Fibroblast of lung (primary cell): ENCODE data around the gene DGKZ. TPM values are rescaled to one million over a fixed set of nuclear protein-coding genes. Genes with fewer than 3 reads are reported as not detected.
A peak's percentile ranks its signal among the peaks of the same experiment; 100 is the strongest.

Experiments
- DNase-seq, 2 donors: peaks; one replicate each; pipeline versions ENCODE4 v3.0.0 to v3.0.0-alpha.2; 2010; ENCODE audit warnings: low read depth in 2 of 2
- H2AFZ ChIP-seq: 2 replicates; pipeline ENCODE4 v1.5.1; 2012; ENCODE audit warnings: low read length, control low read depth, inconsistent platforms
- H3K27ac ChIP-seq: 2 replicates; pipeline ENCODE4 v1.5.1; 2011; ENCODE audit warnings: low read length, control low read depth; ENCODE audit not compliant: insufficient read depth
- H3K27me3 ChIP-seq: 2 replicates; pipeline ENCODE4 v1.5.1; 2011; ENCODE audit warnings: mild to moderate bottlenecking, low read length; ENCODE audit not compliant: control insufficient read depth, insufficient read depth
- H3K36me3 ChIP-seq: 2 replicates; pipeline ENCODE4 v1.5.1; 2011; ENCODE audit warnings: low read length; ENCODE audit not compliant: control insufficient read depth, insufficient read depth
- H3K4me1 ChIP-seq: 2 replicates; pipeline ENCODE4 v1.5.1; 2011; ENCODE audit warnings: low read length; ENCODE audit not compliant: control insufficient read depth, insufficient read depth; ENCODE audit errors: extremely low read depth
- H3K4me2 ChIP-seq: 2 replicates; pipeline ENCODE4 v1.5.1; 2011; ENCODE audit warnings: low read length, control low read depth; ENCODE audit not compliant: insufficient read depth; ENCODE audit errors: extremely low read depth
- H3K4me3 ChIP-seq, 4 experiments: fragments of 200-600 bp in 1 of 4; sonication (generic) in 1 of 4; replicated peaks in 1 of 4; 2 replicates each; pipeline ENCODE4 v1.5.1; 2011 to 2016; ENCODE audit warnings: low read length in 4 of 4, low read depth in 3 of 4, mild to moderate bottlenecking in 3 of 4, control low read depth in 2 of 4, inconsistent platforms in 1 of 4, mixed read lengths in 1 of 4; ENCODE audit not compliant: insufficient read depth in 1 of 4; ENCODE audit errors: control extremely low read depth in 1 of 4
- H3K79me2 ChIP-seq: 2 replicates; pipeline ENCODE4 v1.5.1; 2012; ENCODE audit warnings: mild to moderate bottlenecking, low read length, inconsistent platforms; ENCODE audit not compliant: control insufficient read depth, insufficient read depth
- H3K9ac ChIP-seq: 2 replicates; pipeline ENCODE4 v1.5.1; 2011; ENCODE audit warnings: mild to moderate bottlenecking, low read length, control low read depth; ENCODE audit not compliant: insufficient read depth
- H3K9me3 ChIP-seq: 2 replicates; pipeline ENCODE4 v1.5.1; 2012; ENCODE audit warnings: low read depth, low read length; ENCODE audit not compliant: control insufficient read depth, insufficient read depth
- H4K20me1 ChIP-seq: 2 replicates; pipeline ENCODE4 v1.5.1; 2011; ENCODE audit warnings: low read length; ENCODE audit not compliant: control insufficient read depth, insufficient read depth; ENCODE audit errors: extremely low read depth
- EZH2 ChIP-seq: IDR thresholded peaks from 2 replicates; pipeline ENCODE4 v1.5.1; 2012; ENCODE audit warnings: low read length, control low read depth, mild to moderate bottlenecking; ENCODE audit errors: missing control alignments
- polyA plus RNA-seq, 2 donors: library from polyadenylated mRNA; depleted of rRNA in 1 of 2; stranded (reverse) in 1 of 2; unstranded in 1 of 2; fragments of >200 nt; gene quantifications; 2 replicates each; pipeline ENCODE4 v1.2.1, GENCODE V29; 2011 to 2012; ENCODE audit warnings: missing spikeins in 1 of 2
- total RNA-seq: library from RNA; depleted of rRNA; stranded (reverse); fragments of >200 nt; gene quantifications from 2 replicates; pipeline ENCODE4 v1.2.1, GENCODE V29; 2014
- TF ChIP-seq, protein P1 (sequence below), 2 donors: IDR thresholded peaks in 1 of 2; conservative IDR thresholded peaks in 1 of 2; 1 replicate in 1 of 2; 2 replicates in 1 of 2; pipeline ENCODE4 v1.5.1; 2011 to 2012; ENCODE audit warnings: low read length in 2 of 2, control low read depth in 1 of 2, inconsistent platforms in 1 of 2, low read depth in 1 of 2, mild to moderate bottlenecking in 1 of 2

Gene DGKZ
- total and polyA plus RNA-seq, 2 donors (not counting 1 experiment from before 2014, with no cell fraction given), result 16.4 to 35.5 TPM

DNA sequence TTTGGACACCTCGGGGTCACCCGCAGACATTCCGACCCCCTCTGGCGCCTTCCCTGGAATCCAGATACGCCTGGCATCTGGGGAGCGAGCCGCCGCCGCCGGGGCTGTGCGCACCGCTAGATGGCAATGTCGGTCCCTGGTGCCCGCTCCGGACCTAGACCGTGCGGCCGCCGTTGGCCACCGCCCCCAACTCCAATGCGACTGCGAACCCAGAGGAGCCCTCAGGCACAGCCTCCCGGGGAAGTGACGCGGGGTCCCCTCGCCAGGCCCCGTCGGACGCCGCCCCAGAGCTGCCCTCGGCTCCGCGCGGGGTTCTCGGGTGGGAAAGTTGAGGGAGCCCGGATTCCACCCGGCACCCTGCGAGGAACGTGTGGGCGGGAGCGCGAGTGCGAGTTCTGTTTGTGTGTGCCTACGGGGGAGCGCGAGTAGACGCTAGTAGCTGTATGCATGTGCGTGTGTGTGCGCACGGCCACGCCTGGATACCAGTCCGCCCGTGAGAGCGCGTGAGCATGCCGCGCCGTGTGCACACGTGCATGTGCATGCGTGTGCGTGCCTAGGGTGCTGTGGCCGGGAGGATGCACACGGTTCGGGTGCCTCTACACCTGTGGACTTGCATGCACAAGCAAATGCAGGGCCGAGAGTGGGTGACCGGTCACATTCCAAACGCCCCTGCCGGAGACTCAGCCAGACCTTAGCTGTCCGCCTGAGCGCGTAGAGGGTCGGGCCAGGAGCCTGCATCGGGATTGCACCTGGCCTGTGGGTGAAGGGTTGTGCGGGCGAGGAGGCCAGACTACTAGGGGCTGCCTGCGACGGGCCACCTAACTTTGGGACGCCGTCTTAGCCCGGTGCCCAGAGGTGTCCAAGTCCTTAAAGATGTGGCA lies 42.4 kb downstream of the DGKZ start:
- no peak overlapping the region for H2AFZ ChIP-seq
- H4K20me1 ChIP-seq, result peaks cover 1% of the 10 kb centered on the region
- H3K27ac ChIP-seq, result no peak overlapping the region
- TF ChIP-seq, protein P1, sequence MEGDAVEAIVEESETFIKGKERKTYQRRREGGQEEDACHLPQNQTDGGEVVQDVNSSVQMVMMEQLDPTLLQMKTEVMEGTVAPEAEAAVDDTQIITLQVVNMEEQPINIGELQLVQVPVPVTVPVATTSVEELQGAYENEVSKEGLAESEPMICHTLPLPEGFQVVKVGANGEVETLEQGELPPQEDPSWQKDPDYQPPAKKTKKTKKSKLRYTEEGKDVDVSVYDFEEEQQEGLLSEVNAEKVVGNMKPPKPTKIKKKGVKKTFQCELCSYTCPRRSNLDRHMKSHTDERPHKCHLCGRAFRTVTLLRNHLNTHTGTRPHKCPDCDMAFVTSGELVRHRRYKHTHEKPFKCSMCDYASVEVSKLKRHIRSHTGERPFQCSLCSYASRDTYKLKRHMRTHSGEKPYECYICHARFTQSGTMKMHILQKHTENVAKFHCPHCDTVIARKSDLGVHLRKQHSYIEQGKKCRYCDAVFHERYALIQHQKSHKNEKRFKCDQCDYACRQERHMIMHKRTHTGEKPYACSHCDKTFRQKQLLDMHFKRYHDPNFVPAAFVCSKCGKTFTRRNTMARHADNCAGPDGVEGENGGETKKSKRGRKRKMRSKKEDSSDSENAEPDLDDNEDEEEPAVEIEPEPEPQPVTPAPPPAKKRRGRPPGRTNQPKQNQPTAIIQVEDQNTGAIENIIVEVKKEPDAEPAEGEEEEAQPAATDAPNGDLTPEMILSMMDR (conservative IDR thresholded peaks at IDR 0.05 in 1 of 2, IDR thresholded peaks at IDR 0.05 in 1 of 2; ENCODE audit: low read depth in 1 of 2, low read length in 2 of 2), result peak; percentile 58 to 72
- TF ChIP-seq EZH2, result peak; percentile 97
- peak overlapping the region; percentile 89 for H3K4me2 ChIP-seq
- H3K9ac ChIP-seq, result no peak overlapping the region
- no peaks in the 10 kb centered on the region for H3K79me2 ChIP-seq
- peaks cover 33% of the 10 kb centered on the region for H3K27me3 ChIP-seq
- peaks cover 5% of the 10 kb centered on the region for H3K4me1 ChIP-seq
- H3K4me3 ChIP-seq, result peak overlapping the region; percentile 34 to 60 (median 50)
- peak; percentile 52 to 55 for DNase-seq
- no peaks in the 10 kb centered on the region for H3K36me3 ChIP-seq
- H3K9me3 ChIP-seq, result no peaks in the 10 kb centered on the region

DNA sequence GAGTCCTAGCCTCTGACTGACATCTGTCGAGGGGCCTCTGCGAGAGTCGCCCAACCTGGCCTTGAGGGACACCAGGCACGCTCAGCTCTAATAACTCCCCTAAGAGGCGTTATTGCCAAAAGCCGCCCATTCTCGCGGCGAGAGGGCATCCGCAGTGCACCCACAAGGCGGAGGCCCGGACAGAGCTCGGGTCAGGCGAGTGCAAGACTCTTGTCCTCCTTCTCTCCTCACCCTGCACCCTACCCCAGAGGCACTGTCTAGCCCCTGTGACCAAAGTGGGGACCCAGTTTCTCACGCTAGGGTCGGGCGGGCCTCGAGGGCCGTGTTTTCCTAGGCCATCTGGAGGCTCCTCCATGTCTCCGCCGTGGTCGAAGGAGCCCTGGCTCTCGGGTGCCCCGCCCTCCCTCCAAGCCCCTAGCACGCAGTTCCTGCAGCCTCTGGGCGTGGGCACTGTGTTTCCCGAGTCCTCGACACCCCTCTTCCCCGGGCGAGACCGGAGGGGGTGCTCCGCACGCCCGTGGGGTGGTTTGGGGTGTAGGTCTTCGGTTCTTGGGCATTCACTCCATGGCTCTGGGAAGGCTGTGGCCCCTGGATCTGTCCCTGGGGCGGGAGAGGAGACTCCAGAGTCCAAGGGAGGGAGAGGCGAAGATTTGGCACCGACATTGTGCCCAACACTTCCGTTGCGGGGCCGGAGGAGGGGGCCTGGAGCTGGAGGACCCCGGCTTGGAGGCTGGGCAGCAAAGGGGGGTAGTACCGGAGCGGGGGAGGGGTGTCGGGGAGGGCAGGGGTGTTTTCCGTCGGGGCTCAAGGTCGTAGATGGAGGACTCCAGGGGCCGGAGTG lies 43.3 kb downstream of the DGKZ start:
- TF ChIP-seq EZH2, result peak; percentile 96
- TF ChIP-seq, protein P1 (conservative IDR thresholded peaks at IDR 0.05 in 1 of 2, IDR thresholded peaks at IDR 0.05 in 1 of 2; ENCODE audit: low read depth in 1 of 2, low read length in 2 of 2), result no peak
- Histone ChIP-seq H3K36me3 (no peaks in the 10 kb centered on the region), H3K9me3 (no peaks in the 10 kb centered on the region), H3K27ac (no peak overlapping the region), H3K27me3 (peaks cover 33% of the 10 kb centered on the region), H3K4me3 (no peak overlapping the region), H2AFZ (no peak overlapping the region), H3K4me2 (peak overlapping the region; percentile 3), H4K20me1 (peaks cover 1% of the 10 kb centered on the region), H3K79me2 (no peaks in the 10 kb centered on the region), H3K4me1 (peaks cover 5% of the 10 kb centered on the region), H3K9ac (no peak overlapping the region)
- DNase-seq, result no peak

DNA sequence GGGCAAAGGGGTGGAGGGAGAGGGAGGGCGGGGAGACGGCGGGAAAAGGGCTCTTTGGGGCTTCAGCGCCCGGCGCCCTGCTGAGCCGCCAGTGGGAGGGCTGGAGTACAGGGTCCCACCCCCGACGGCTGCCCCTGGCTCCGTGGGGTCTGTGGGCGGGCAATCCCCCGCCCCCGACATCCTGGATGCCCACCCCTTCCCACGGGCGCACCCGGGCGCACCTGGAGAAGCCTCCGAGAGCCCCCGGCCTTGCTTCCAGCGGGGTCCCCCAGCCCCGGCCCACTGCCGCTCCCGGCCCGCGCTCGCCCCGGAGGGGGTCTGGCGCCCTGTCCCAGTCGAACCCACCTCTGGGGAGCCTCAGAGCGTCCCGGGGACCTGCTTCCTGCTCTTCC lies 43.9 kb downstream of the DGKZ start:
- H3K9me3 ChIP-seq, result no peaks in the 10 kb centered on the region
- H3K4me1 ChIP-seq, result peaks cover 5% of the 10 kb centered on the region
- peaks cover 33% of the 10 kb centered on the region for H3K27me3 ChIP-seq
- H3K9ac ChIP-seq, result no peak overlapping the region
- H3K4me3 ChIP-seq, result no peak overlapping the region
- TF ChIP-seq EZH2, result no peak
- TF ChIP-seq, protein P1 (conservative IDR thresholded peaks at IDR 0.05 in 1 of 2, IDR thresholded peaks at IDR 0.05 in 1 of 2; ENCODE audit: low read depth in 1 of 2, low read length in 2 of 2), result no peak
- DNase-seq, result no peak
- peaks cover 1% of the 10 kb centered on the region for H4K20me1 ChIP-seq
- no peak overlapping the region for H2AFZ ChIP-seq
- H3K79me2 ChIP-seq, result no peaks in the 10 kb centered on the region
- H3K36me3 ChIP-seq, result no peaks in the 10 kb centered on the region
- H3K4me2 ChIP-seq, result no peak overlapping the region
- H3K27ac ChIP-seq, result no peak overlapping the region
